Uterus (tissue), 2 donors: ENCODE measurements around the gene CTTNBP2.

Source experiments
- CTCF ChIP-seq, 4 experiments: fragments of 200-600 bp in 2 of 4; fragments of 450-650 bp in 2 of 4; sonication (generic) in 2 of 4; IDR thresholded peaks; one replicate each; pipeline ENCODE4 v1.5.1; 2016 to 2019; ENCODE audit warnings: antibody characterized with exemption in 4 of 4, mild to moderate bottlenecking in 2 of 4, moderate library complexity in 1 of 4
- POLR2A ChIP-seq, 2 donors: fragments of 450-650 bp; IDR thresholded peaks; one replicate each; pipeline ENCODE4 v1.6.1; 2016; ENCODE audit warnings: antibody characterized with exemption in 2 of 2, mild to moderate bottlenecking in 1 of 2, moderate library complexity in 1 of 2

GRCh38 chr7:117858712-117859111, 14.5 kb downstream of the CTTNBP2 start:
- TF ChIP-seq CTCF (IDR thresholded peaks at IDR 0.05) (no peak), POLR2A (IDR thresholded peaks at IDR 0.05) (no peak)
